ENCODE data around the gene DTWD2.
"Not testable (repeated sequence)": the region's sequence is repeated elsewhere in the genome, so short reads cannot be mapped to it uniquely, and the experiment has no call there.

The DTWD2 gene

DNA sequence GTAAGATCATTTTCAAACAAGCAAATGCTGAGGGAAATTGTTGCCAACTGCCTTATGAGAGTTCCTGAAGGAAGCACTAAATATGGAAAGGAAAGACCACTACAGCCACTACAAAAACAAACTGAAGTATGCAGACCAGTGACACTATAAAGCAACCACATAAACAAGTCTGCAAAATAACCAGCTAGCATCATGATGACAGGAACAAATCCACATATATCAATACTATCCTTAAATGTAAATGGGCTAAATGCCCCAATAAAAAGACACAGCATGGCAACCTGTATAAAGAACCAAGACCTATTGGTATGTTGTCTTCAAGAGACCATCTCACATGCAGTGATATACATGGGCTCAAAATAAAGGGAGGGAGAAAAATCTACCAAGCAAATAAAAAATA, 113.2 kb downstream of the DTWD2 start:
- no peak for DNase-seq

DNA sequence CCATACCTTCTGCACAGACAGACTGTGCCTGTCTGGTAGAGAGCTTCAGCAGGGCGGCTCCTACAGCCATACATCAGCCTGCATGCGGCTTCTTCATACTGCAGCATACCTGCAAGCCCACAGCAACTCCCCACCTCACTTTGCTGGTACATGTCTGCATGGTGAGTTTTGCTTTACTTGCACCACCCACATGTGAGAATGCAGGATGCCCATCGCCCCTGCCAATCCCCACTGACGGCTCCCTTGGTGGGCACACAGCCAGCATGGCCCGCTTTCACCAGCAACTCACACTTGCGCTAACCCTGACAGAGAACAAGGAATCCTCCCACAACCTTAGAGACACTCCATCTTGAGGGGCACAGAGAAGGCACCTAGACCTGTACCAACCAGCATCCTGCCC, 114.9 kb downstream of the DTWD2 start:
- no peak for DNase-seq

DNA sequence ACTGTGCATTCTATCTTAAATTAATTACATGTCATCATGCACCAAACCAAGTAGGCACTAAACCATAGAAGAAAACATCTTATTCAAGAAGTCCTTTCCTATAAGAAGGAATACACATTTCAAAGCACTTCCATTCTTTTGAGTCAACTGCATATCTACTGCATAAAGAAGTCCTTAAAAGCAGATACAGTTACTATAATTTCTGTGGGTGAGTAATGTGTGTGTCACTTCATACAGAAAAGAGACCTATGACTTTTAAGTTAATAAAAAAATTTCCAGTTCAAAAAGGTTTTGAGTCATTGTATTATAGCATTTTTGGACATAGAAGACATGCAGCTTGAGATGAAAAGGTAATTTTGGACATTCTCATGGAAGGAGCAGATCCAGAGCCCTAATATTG, 125.0 kb downstream of the DTWD2 start:
- DNase-seq = no peak

DNA sequence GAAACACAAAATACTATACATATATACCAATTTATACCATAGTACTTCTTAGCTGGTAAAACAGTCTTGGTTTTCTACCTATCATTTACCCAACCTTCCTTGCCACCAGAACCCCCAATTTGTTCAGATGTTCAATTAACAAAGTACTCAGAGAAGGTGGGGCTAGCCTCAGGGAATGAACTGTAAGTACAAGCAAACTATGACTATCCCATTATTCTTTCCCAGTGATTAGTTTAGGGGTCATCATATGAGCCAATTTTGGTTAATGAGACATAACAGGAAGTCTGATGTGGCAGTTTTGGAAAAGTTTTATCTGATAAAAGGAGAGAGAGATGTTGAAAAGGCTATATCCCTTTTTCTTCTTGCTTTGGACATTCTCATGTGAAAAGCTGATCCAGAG, 125.8 kb downstream of the DTWD2 start:
- DNase-seq = no peak

DNA sequence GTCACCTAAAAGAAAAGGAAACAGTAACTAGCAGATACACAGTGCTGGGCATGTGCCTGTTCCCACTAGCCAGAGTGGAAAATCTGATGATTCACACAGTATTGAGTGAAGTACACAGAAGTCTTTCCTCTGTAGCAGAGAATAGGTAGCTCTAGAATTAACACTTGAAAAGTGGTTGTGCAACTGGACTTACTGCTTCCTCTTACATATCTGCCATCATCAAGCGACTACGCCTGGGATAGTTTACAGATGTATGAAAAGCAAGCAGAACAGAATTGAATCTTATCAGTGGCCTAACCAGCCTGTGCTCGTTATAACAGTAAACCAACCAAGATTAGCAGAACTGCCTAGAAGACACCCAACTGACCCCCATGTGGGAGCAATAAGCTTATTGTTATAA, 130.6 kb downstream of the DTWD2 start:
- no peak for DNase-seq

DNA sequence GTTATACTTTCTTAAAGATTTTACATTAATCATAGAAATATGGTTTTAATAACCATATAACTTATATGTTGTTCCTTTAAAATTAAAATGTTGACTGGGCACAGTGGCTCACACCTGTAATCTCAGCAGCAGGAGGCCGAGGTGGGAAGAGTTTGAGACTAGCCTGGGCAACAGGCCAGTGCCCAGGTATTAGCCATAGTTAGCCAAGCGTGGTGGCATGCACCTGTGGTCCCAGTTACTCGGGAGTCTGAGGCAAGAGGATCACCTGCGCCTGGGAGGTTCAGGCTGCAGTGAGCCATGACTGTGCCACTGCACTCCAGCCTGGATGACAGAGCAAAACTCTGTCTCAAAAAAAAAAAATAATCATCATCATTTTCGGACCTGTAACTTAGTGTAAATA, 133.5 kb downstream of the DTWD2 start:
- DNase-seq = no peak

DNA sequence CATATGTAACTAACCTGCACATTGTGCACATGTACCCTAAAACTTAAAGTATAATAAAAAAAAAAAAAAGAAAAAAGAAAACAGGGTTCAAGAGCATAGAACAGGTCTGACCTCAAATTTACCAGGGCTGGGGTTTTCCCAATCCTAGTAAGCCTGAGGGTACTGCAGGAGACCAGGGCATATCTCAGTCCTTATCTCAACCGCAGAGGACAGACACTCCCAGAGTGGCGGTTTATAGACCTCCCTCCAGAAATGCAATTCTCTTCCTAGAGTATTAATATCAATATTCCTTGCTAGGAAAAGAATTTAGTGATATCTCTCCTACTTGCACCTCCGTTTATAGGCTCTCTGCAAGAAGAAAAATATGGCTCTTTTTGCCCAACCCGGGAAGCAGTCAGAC, 136.6 kb downstream of the DTWD2 start:
- DNase-seq = not testable (repeated sequence)

DNA sequence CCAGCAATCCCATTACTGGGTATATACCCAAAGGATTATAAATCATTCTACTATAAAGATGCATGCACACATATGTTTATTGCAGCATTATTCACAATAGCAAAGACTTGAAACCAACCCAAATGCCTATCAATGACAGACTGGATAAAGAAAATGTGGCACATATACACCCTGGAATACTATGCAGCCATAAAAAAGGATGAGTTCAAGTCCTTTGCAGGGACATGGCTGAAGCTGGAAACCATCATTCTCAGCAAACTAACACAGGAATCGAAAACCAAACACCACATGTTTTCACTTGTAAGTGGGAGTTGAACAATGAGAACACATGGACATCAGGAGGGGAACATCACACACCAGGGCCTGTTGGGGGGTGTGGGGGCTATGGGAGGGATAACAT, 138.8 kb downstream of the DTWD2 start:
- not testable (repeated sequence) for DNase-seq

DNA sequence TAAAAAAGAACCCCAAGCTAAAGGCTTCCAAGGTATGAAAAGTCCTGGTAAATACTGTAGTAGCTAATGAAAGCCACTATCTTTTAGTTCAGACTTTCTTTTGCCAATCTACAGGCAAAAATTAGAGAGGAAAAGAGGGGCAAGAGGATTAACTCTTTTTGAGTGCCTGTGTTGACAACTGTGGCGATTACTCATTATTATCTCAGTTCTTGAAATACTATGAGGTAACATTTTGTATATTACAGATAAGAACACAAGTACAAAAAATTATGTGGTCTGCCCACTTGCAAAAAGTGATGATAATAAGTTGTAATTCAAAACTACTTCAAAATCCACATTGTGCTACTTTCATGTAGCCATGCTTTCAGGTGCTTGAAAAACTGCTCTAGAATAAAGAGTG, 144.0 kb downstream of the DTWD2 start:
- DNase-seq = no peak

DNA sequence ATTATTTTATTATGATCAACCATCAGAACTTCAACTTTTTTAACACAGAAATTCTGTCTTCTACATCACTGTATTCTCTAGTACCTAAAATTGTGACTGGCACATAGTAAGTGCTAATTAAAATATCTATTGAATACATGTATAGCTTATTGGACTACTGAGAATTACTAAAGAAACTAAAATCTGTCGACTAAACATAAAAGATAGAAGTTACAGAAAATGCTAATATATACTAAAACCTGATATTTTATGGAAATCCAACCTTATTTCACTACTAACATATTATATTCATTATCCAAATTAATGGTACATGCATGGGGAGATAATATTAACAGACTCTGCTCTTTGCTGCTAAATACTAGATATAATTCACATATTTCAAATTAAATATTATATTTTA, 153.6 kb downstream of the DTWD2 start:
- no peak for DNase-seq

DNA sequence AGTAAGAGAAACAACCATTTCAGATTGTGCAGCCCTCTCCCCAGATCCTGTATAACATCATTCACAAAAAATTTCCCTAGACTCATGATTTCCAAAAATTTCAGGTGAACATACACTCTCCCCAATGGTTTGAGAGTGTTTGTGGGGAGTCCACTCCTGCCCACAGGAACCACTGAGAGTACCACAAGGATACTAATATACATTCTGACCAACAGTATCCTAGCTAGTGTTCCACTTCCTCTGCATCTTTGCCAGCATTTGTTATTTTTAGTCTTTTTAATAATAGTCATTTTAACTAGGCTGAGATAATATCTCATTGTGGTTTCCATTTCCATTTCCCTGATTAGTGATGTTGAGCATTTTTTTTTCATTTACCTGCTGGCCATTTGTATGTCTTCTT, 155.4 kb downstream of the DTWD2 start:
- no peak for DNase-seq

DNA sequence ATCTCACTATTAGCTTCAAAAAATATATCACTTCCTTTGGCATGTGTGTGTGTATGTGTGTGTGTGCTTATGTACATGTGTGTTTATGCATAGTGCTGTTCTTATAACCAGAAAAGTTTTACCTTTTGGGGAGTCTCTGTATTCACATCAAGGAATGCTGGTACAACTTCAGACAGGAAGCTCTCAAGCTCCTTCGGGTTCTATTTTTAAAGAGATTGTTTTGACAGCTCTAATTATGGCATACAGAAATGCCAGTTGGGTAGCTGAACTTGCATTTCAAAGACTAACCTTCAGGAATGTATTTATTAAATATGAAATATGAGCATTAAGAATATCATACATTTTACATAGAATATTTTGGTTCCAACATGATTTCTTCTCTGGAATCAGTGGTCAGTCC, 163.1 kb downstream of the DTWD2 start:
- DNase-seq = no peak

DNA sequence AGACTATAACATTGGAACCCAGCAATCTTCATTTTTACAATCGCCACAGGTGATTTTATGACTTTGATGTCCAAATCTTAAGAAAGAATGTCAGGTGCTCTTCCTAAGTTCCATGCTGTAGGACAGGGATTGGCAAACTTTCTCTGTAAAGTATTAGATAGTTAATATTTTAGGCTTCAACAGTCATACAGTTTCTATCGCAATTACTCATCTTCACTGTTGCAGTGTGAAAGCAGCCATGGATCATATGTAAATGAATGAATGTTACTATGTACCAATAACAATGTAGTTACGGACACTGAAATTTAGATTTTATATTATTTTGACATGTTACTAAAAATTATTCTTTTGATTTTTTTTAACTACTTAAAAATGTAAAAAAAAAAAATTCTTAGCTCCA, 169.7 kb downstream of the DTWD2 start:
- no peak for DNase-seq

DNA sequence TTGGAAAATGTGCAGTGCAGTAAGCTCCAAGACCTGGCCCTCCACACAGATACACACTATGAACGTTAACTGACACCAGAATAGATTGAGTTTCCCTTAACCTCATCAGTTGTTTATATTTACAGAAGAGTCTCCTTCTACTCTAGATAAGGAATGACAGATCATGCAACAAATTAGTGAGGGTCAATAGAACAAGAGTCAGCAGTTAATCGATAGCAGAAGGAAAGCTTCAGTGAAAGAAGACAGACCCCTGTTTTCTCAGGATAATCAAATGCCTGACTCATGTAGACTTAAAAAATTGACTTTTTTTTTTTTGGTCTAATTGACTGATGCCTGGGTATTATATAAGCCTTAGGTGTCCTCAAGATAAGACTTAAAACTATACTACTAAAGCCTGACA, 179.9 kb downstream of the DTWD2 start:
- DNase-seq = no peak

DNA sequence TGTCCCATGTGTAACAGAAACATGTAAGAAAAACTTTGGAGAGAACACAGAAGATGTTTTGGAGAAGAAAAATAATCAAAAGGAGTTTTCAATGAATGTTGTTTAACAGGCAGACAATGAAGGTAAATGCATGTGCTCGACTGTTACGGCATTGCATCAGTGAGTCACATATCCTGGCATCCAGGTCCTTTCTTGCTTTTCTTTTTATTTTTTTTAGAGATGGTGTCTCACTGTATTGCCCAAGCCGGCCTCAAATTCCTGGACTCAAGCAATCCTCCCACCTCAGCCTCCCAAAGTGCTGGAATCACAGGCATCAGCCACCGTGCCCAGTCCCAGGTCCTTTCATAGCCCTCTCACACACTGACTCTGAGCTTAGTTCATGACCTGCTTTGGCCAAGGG, 181.8 kb downstream of the DTWD2 start:
- no peak for DNase-seq

DNA sequence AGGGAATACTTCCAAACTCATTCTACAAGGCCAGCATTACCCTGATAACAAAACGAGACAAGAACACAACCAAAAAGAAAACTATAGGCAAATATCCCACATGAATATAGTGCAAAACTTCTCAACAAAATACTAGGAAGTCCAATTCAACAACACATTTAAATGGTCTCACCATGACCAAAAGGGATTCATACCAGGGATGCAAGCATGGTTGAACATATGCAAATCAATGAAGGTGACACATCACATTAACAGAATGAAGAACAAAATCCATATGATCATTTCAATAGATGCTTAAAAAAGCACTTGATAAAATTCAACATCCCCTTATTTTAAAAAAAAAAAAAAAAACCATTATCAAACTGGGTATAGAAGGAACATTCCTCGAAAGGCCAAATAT, 186.0 kb downstream of the DTWD2 start:
- DNase-seq = no peak

DNA sequence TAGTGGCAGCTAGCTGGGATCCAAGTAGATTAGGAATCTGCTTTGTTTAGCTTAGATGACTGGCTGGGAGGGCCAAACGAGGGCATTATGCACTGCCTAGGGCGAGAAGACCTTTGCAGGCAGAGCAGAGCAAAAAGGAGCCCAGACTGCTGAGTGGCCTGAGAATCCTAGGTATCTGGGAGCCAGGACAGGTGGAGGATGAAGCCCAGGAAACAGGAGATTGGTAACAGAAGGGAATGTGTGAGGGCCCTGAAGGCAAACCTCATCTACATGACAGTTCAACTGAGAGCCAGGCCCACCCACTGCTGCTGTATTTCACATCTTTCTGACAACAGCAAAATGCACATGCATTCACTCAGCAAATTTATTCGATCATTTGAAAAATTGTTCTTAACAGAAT, 192.3 kb downstream of the DTWD2 start:
- no peak for DNase-seq

DNA sequence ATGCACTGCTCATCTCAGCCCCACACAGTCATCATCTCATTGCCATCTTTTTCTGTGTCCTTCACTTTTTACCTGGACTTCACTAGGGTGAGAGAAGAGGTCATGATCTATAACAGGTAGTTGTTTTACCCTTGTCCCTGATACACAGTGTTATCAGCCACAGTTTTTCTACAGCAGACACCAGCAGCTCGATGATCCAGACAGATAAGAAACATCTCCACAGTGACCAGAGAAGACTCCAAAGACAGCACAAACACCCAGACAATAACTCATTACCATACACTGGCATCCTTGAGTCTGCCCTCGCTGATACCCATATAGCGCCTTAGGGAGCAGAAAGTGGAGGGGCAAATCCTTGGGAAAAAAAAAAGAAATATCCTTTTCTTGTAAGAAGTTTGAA, 194.1 kb downstream of the DTWD2 start:
- no peak for DNase-seq

DNA sequence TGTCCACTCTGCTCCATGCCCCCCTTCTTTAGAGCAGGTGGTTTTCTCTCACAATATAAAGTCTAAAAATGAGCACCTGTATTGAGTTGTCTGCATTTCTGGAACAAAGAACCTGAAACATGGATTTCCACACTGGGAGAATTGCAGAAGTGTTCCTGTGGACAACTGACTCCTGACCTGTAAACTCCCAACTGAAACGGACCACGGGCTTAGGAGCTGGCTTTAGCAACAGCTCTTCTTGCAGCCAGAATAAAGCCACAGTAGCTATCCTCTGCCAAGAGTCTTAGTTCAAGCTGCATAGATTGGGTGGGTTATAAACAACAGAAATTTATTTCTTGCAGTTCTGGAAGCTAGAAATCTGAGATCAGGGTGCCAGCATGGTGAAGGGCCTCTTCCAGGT, 194.7 kb downstream of the DTWD2 start:
- DNase-seq = no peak

DNA sequence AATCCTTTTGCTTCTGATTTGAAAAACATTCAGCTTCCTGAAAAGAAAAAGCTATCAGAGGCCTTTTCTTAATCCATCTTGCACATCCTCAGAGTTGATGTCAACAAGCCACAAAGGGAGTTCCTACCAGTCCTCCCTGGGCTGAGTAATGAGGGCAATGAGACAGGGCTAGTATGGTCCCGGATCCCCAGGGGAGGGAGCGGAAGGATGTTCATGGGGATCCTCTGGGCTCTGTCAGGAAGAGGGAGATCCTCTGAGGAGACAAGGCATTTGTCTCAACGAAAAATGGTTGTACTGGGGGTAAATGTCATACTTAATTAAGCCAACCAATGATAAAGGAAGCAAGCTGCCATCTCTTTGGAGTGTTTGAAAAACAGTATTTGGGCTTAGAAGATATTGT, 195.3 kb downstream of the DTWD2 start:
- DNase-seq = no peak

DNA sequence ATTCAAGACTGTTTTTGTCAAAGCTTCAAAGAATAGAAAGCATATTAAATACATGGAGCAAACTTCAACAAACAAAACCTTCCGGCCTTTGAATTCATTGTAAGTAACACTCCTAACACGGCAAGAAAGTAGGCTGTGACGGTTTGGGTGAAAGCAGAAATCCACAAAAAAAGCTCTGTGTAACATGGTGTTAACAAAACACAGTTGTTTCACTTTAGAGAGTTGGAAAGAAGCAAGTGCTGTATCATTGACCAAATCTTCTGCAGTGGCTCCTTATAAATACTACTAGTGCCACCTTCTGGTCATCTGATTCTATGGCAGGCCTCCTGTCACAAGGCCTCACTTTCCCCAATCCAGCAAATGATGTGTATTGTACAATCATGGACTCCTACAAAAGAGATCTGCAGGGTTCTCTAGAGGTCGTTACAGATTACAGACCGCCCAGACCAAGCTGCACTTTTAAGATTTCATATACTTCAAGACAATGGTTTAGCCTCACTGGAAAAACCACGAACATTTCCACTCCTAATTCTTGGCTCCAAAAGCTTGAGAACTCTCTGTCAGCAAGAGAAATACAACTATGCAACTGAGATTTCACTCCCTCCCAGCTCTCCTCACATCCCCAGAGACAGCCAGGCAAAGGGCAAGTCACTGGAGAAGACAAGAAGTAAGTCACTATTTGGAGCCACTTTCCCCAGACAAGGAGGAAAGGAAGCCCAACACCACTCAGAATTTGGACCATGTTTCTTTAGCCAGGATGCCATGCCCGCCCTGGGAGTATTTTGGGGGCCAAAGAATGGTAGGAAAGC, 196.2 kb downstream of the DTWD2 start:
- DNase-seq = peak in 39 of 56 donors; percentile 2 to 71 (median 17)

DNA sequence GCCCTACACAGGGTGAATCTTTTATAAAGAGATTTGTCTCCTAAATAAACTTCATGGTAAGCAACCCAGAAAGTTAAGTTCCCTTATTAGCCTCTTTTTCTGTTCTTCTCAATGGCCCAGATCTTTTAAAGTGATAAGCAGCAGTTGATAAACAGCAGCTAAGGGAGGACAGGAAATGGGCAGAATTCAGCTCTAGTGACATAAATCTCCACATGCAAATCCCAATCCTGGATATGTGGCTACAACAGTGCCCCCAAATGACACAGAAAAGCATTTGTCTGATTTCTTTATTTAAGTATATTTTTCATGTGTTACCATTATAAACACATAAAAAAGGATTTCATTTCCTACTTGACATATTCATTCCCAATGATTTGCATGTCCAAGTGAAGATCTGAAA, 199.0 kb downstream of the DTWD2 start:
- DNase-seq = no peak

DNA sequence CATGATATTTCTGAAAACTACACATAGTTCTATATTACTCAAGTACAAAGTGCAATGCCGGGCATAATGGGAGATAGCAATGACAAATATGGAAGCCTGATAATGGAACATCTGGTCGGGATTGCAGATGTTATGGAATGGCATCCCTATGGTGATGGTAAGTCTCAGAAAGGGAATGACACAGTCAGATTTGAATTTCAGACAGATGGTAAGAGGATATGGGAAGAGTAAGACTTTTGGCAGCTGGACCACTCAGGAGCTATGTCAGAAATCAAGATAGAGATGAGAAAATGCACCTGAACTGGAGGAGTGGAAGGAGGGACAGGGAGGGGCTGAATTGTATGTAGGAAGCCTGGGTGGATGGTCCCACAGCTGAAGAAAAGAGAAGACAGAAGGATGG, 200.0 kb downstream of the DTWD2 start:
- DNase-seq = no peak

Data from nucleus accumbens (tissue), 56 donors.